Astrocyte (in vitro differentiated cells and primary cell): ENCODE measurements around the gene PCDHGA1.

Source experiments
- EZH2 ChIP-seq: IDR thresholded peaks from 2 replicates; pipeline ENCODE4 v1.6.1; 2012; ENCODE audit warnings: mild to moderate bottlenecking, low read length, inconsistent platforms; ENCODE audit not compliant: insufficient read depth
- TF ChIP-seq, protein P1 (sequence below): IDR thresholded peaks from 2 replicates; pipeline ENCODE4 v1.5.1; 2011; ENCODE audit warnings: low read depth, mild to moderate bottlenecking, inconsistent platforms, low read length, moderate library complexity; ENCODE audit not compliant: insufficient read depth

DNA sequence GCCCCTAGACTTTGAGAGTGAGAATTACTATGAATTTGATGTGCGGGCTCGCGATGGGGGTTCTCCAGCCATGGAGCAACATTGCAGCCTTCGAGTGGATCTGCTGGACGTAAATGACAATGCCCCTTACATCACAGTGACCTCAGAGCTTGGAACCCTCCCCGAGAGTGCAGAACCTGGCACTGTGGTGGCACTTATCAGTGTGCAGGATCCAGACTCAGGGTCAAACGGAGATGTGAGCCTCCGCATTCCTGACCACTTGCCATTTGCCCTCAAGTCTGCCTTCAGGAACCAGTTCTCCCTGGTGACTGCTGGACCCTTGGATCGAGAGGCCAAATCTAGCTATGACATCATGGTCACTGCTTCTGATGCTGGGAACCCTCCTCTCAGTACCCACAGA is 155.8 kb downstream of the PCDHGA1 start:
- TF ChIP-seq, protein P1, sequence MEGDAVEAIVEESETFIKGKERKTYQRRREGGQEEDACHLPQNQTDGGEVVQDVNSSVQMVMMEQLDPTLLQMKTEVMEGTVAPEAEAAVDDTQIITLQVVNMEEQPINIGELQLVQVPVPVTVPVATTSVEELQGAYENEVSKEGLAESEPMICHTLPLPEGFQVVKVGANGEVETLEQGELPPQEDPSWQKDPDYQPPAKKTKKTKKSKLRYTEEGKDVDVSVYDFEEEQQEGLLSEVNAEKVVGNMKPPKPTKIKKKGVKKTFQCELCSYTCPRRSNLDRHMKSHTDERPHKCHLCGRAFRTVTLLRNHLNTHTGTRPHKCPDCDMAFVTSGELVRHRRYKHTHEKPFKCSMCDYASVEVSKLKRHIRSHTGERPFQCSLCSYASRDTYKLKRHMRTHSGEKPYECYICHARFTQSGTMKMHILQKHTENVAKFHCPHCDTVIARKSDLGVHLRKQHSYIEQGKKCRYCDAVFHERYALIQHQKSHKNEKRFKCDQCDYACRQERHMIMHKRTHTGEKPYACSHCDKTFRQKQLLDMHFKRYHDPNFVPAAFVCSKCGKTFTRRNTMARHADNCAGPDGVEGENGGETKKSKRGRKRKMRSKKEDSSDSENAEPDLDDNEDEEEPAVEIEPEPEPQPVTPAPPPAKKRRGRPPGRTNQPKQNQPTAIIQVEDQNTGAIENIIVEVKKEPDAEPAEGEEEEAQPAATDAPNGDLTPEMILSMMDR: no peak
- TF ChIP-seq EZH2: no peak
